Activated T-cell treated with anti-CD3 and anti-CD28 coated beads for 48 hours (primary cell): ENCODE results near the gene ZNF358.
A peak's percentile ranks its signal among the peaks of the same experiment; 100 is the strongest.

Experiments
- DNase-seq: peaks from one replicate; pipeline ENCODE4 v3.0.0-alpha.2; 2020; ENCODE audit warnings: low read depth

Gene ZNF358

DNA sequence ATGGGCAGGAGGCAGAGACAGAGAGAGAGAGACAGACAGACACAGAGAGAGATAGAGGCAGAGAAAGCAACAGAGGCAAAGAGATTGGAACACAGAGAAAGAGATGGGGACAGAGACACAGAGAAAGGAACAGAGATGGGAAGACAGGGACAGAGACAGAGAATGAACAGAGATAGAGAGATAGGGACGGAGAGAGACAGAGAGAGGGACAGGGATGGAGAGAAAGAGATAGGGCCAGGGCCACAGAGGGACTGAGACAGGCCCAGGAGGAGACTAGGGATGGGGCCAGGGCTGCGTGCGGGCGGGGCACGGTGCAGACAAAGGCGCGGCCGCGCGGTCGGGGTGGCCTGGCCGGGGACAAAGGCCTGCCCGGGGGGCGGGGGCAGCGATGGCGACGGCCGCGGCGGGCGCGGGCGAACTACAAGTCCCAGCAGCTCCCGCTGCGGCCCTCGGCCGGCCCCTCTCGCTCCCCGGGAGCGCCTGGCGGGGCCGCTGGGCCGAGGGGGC lies at the start of gene ZNF358:
Gene ZNF358 (plus strand): TSS at position 459 of the 507 bp plus-strand sequence. CDS start 3,140 bp downstream, outside the sequence.
- DNase-seq: peak; percentile 44

DNA sequence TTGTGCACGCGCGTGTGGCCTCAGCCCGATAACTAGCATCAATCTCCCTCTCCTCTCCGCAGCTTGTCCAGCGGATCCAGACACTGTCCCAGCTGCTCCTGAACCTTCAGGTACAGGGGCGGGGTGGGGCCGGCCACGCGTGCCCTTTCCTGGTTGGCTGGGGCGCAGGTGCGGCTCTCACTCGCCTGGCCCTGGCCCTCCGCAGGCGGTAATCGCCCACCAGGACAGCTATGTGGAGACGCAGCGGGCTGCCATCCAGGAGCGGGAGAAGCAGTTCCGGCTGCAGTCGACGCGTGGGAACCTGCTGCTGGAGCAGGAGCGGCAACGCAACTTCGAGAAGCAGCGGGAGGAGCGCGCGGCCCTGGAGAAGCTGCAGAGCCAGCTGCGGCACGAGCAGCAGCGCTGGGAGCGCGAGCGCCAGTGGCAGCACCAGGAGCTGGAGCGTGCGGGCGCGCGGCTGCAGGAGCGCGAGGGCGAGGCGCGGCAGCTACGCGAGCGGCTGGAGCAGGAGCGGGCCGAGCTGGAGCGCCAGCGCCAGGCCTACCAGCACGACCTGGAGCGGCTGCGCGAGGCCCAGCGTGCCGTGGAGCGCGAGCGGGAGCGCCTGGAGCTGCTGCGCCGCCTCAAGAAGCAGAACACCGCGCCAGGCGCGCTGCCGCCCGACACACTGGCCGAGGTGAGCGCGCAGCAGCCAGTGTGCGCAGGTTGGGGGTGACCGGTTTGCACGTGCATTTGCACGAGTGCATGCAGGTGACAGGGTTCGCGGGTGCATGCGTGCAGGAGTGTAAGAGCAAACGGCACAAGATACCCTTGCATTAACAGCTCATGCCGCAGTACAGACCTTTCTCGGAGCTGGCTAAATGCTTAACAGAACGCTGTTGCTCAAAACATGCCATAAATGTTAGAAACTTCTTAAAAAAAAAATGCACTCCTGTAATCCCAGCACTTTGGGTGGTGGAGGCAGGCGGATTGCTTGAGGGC lies 48.6 kb upstream of the ZNF358 start:
- no peak for DNase-seq

DNA sequence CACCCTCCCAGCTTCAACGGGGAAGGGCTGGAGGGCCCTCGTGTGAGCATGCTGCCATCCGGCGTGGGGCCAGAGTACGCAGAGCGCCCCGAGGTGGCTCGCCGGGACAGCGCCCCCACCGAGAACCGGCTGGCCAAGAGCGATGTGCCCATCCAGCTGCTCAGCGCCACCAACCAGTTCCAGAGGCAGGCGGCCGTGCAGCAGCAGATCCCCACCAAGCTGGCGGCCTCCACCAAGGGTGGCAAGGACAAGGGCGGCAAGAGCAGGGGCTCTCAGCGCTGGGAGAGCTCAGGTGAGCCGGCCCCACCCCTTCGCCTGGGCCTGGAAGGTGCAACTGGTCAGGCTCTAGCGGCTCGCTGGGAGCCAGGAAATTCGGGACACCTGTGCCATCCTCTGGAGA lies 47.1 kb upstream of the ZNF358 start:
- no peak for DNase-seq

DNA sequence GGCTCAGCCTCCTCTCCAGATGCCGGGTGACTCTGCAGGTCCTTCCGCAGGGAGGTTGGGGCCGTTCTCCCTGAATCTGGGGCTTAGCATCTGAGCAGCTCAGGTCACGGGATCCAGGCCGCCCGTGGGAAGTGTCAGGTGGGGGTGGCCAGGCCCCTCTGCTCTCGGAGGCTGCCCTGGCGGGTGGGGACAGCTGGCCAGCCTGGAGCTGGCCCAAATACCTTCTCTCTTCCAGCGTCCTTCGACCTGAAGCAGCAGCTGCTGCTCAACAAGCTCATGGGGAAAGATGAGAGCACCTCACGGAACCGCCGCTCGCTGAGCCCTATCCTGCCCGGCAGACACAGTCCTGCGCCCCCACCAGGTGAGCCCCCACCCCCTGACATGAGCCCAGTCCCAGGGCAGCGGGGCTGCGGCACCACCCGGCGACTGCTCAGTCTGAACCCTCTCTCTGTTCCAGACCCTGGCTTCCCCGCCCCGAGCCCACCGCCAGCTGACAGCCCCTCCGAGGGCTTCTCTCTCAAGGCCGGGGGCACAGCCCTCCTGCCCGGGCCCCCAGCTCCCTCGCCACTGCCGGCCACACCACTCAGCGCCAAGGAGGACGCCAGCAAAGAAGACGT lies 46.1 kb upstream of the ZNF358 start:
- no peak for DNase-seq

GRCh38 chr19:7470540-7471305 lies 45.2 kb upstream of the ZNF358 start:
- no peak for DNase-seq

- no peak for DNase-seq
Measured at GRCh38 chr19:7471696-7472615, 43.9 kb upstream of the ZNF358 start.

DNA sequence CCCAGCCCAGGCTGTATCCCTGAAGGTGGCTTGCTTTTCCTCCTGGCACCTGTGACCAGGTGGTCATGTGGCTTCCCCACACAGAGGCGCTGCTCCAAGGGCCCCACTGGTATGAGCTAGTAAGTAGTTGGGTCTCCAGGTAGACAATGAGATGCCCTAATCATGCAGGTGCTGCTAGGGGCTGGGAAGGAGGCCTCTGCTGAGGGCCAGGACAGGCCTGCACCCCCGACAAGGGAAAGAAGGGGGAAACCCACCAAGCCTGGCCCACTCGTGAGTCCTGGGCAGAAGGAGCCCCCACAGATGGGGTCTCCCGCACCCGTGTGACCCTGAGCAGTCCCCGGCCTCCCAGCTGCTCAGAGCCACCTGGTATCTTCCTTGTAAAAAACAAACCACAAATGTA lies 40.2 kb upstream of the ZNF358 start:
- DNase-seq: no peak

DNA sequence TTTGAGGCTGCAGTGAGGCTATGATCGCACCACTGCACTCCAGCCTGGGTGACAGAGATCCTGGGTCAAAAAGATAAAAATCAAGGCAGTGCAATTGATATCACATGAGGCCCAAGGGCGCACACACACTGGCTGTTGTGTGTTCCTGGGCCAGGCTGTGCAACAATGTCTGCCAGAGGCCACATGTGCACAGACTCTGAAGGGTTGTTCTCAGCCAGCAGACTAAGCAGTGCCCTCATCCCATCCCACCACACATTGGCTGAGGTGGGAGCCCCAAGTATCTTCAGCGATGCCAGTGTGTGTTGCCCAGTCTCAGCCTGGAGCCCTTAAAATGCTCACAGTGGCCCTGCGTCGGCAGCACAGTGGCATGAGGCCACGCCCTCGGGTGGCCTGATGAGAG lies 39.7 kb upstream of the ZNF358 start:
- DNase-seq: no peak

DNA sequence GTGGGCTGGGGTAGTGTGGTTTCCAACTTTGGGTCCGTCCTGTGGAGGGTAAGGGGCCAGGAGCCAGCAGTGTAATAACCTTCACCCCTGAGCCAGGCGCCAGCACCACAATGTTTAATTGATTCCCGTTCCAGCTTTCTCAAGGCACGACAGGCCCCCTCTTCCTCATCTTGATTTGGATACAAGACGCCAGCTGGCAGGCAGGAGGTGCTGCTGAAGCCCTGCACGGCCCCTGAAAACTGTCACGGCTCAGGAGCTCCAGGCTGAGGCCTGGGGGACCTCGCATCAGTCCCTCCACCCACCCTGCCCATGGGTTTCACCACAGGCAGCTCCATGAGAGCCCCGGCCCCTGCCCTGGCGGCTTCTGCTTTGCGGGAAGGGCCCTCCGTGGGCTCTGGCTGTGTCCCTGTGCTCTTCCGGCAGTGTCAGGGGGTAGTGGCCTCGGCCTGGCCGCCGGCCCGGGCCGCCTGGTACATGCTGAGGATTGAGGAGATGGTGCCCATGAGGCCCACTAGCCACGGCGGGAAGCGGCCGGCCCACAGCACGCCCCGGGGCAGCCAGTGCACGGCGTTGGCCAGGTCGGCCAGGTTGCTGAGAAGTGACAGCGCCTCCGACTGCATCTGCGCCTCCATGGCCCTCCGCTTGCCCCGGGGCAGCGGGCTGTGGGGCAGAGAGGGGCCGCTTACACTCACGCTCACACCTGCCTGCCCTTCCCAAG lies 39.0 kb upstream of the ZNF358 start:
- DNase-seq: no peak

DNA sequence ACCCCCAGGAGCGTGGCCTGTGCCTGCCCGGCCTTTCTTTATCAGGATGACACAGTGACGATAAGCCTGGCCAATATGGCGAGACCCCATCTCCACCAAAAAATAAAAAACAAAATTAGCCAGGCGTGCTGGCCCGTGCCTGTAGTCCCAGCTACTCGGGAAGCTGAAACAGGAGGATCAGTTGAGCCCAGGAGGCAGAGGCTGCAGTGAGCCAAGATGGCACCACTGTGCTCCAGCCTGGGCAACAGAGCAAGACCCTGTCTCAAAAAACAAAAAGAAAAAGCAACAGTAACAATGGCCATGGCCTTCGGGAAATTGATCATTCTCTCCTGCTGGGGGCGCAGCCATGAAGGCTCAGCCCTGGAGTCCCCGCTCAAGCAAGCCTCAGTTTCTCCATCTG lies 38.1 kb upstream of the ZNF358 start:
- no peak for DNase-seq

DNA sequence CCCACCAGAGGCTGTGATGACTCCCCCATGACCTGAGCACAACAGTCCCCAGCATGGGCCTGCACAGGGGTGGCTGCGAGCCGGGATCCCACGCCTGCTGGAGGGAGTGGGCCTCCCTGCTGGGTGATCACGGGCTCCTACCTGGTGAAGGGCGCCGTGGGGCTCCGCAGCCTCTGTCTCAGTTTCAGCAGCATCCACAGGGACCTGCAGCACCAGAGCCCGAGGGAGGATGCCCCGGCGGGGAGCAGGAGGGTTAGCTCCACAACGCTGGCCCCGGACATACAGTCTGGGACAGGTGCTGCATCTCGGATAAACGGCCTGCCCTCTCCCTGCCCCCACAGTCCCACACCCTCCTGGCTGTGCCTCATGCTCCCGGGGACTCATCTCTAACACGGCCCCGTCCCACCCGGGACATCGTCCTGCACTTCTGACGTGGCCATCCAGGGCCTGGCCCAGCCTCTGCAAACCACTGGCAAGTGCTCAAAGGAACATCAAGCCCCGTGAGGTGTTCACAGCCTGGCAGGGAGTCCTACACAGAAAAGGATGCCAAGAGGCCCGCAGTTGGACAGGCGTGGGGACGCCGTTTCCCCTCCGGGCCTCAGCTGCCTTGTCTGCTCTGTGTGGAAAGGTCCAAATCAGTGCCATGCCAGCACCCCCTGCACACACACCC lies 37.6 kb upstream of the ZNF358 start:
- DNase-seq: no peak

- no peak for DNase-seq
Measured at GRCh38 chr19:7478843-7479227, 37.1 kb upstream of the ZNF358 start.

- no peak for DNase-seq
Measured at GRCh38 chr19:7480222-7480969, 35.5 kb upstream of the ZNF358 start.

GRCh38 chr19:7480970-7481255 lies 35.0 kb upstream of the ZNF358 start:
- DNase-seq: no peak

GRCh38 chr19:7482584-7483439 lies 33.1 kb upstream of the ZNF358 start:
- DNase-seq: no peak

- no peak for DNase-seq
Measured at GRCh38 chr19:7483720-7484201, 32.1 kb upstream of the ZNF358 start.

DNA sequence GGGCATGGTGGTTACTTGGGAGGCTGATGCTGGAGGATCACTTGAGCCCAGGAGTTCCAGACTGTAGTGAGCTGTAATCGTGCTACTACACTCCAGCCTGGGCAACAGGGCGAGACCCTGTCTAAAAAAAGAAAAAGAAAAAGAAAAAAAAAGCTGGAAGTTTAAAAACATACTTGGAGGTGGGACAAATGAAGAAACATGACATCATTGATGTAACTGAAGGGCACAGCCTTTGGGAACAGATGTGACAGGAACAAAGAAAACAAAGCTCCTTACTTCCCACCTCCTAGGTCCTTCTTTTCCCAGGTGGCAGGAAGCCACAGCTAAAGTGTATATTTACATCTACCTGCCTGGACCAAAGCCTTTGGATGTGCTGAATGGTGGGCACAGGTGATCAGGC lies 29.0 kb upstream of the ZNF358 start:
- no peak for DNase-seq

GRCh38 chr19:7488736-7489353 lies 27.1 kb upstream of the ZNF358 start, which contains the start of gene PEX11G:
Gene PEX11G (minus strand): TSS chr19:7489035. CDS start chr19:7489010, 25 bp downstream.
- DNase-seq: peak; percentile 92
